ENCODE measurements around the gene FKBP15. TPM values are rescaled to one million over a fixed set of nuclear protein-coding genes. Genes with fewer than 3 reads are reported as not detected.

The FKBP15 gene
- 13.5 to 14.9 TPM (median 13.9 TPM) in 3 replicates for total RNA-seq (2021)
- Bru-seq, nascent RNA, result percentile 68 among the genes with signal in this experiment
- long read RNA-seq, experiment 1, full-length matches to known transcripts, result 20 of 45 reads
- long read RNA-seq, experiment 1, partial matches to known transcripts, result 14 of 45 reads
- long read RNA-seq, experiment 1, other reads (novel, unspliced or antisense), result 11 of 45 reads
- long read RNA-seq, experiment 2, full-length matches to known transcripts, result 3 of 22 reads
- long read RNA-seq, experiment 2, partial matches to known transcripts, result 10 of 22 reads
- long read RNA-seq, experiment 2, other reads (novel, unspliced or antisense), result 9 of 22 reads
- long read RNA-seq, experiment 3, partial matches to known transcripts, result 3 of 3 reads
- long read RNA-seq, experiment 3, other reads (novel, unspliced or antisense), result 0 of 3 reads

GRCh38 chr9:113221003-113221799, at the start of gene FKBP15, which contains the start of gene SLC31A1:
FKBP15 (minus strand) TSS chr9:113221277; CDS start chr9:113221243, 34 bp downstream.
SLC31A1 (plus strand) TSS chr9:113221544; CDS start chr9:113256149, 34,605 bp downstream.
- ChIA-PET CTCF (interaction anchor here (0.6 to 3.1 kb wide), 6 partner anchors 23 to 370 kb away, joined by 3 to 24 read pairs (median 4); partner anchors contain the start of genes ALAD, CDC26, PRPF4 and SLC31A2), POLR2A (interaction anchor here (0.6 to 2.4 kb wide), 8 partner anchors 14 to 357 kb away, joined by 3 to 18 read pairs (median 4); partner anchors contain the start of genes CDC26, PRPF4 and SLC31A2)
- H3K9me3 Mint-ChIP-seq, result no peaks in the 10 kb centered on the region
- H3K4me3 Mint-ChIP-seq, result peak within 1 kb of the TSS; percentile 98
- peaks cover 26% of the 10 kb centered on the region for H3K4me1 Mint-ChIP-seq
- peak within 1 kb of the TSS; percentile 96 for H3K27ac Mint-ChIP-seq
- peak; percentile 98 for ATAC-seq
- H3K27me3 Mint-ChIP-seq (ENCODE audit: low read depth), result no peaks in the 10 kb centered on the region
- peaks cover 6% of the 10 kb centered on the region for H3K36me3 Mint-ChIP-seq
- peak; percentile 99 for DNase-seq (ENCODE audit: low spot score)
- TF ChIP-seq ZNF532 (CRISPR knock-in tag; IDR thresholded peaks at IDR 0.05; ENCODE audit: borderline replicate concordance) (no peak), SOX15 (CRISPR knock-in tag; IDR thresholded peaks at IDR 0.05) (no peak), IRF1 (CRISPR knock-in tag; IDR thresholded peaks at IDR 0.05) (no peak), NFATC4 (CRISPR knock-in tag; IDR thresholded peaks at IDR 0.05) (no peak), USF1 (CRISPR knock-in tag; IDR thresholded peaks at IDR 0.05) (peak; percentile 48; the same call in 1 of the 2 replicates), KAT7 (CRISPR knock-in tag; IDR thresholded peaks at IDR 0.05; ENCODE audit: borderline replicate concordance) (0 out of 2 replicates have a peak, but pooled peaks have one; percentile 30), PRRX2 (CRISPR knock-in tag; IDR thresholded peaks at IDR 0.05) (no peak), TEAD1 (CRISPR knock-in tag; IDR thresholded peaks at IDR 0.05) (0 out of 2 replicates have a peak, but pooled peaks have one; percentile 6), ATF1 (CRISPR knock-in tag; IDR thresholded peaks at IDR 0.05) (no peak), AFF4 (CRISPR knock-in tag; IDR thresholded peaks at IDR 0.05; ENCODE audit: borderline replicate concordance) (no peak), CTCF (IDR thresholded peaks at IDR 0.05) (no peak), E2F4 (CRISPR knock-in tag; IDR thresholded peaks at IDR 0.05; ENCODE audit: borderline replicate concordance, low read depth) (no peak), ZNF512 (CRISPR knock-in tag; IDR thresholded peaks at IDR 0.05; ENCODE audit: borderline replicate concordance) (no peak), OVOL2 (CRISPR knock-in tag; IDR thresholded peaks at IDR 0.05; ENCODE audit: borderline replicate concordance) (no peak), ZMAT4 (CRISPR knock-in tag; IDR thresholded peaks at IDR 0.05) (no peak), MYBL2 (CRISPR knock-in tag; IDR thresholded peaks at IDR 0.05) (peak; percentile 81; the same call in 1 of the 2 replicates)
